Measurements from ENCODE around the gene DUSP12.
"Not testable (repeated sequence)": the region's sequence is repeated elsewhere in the genome, so short reads cannot be mapped to it uniquely, and the experiment has no call there.

DUSP12 gene

GRCh38 chr1:161735837-161736236, 13.7 kb upstream of the DUSP12 start:
- no peak for DNase-seq
- TF ChIP-seq POLR2A (IDR thresholded peaks at IDR 0.05; ENCODE audit: low read length) (no peak), GATA1 (IDR thresholded peaks at IDR 0.05; ENCODE audit: low read depth, low read length) (no peak)

GRCh38 chr1:161736335-161736969, 13.1 kb upstream of the DUSP12 start:
- peak in 1 of 2 experiments; percentile 27 for DNase-seq
- TF ChIP-seq POLR2A (IDR thresholded peaks at IDR 0.05; ENCODE audit: low read length) = no peak
- no peak for TF ChIP-seq GATA1 (IDR thresholded peaks at IDR 0.05; ENCODE audit: low read depth, low read length)

GRCh38 chr1:161737625-161738024, 12.0 kb upstream of the DUSP12 start:
- DNase-seq = no peak

GRCh38 chr1:161738627-161739287, 10.8 kb upstream of the DUSP12 start:
- TF ChIP-seq GATA1 (IDR thresholded peaks at IDR 0.05; ENCODE audit: low read depth, low read length) = no peak
- TF ChIP-seq POLR2A (IDR thresholded peaks at IDR 0.05; ENCODE audit: low read length) = no peak
- peak; percentile 90 for DNase-seq

More at GRCh38 chr1:161737625-161738024, 12.0 kb upstream of the DUSP12 start:
- no peak for TF ChIP-seq GATA1 (IDR thresholded peaks at IDR 0.05; ENCODE audit: low read depth, low read length)
- no peak for TF ChIP-seq POLR2A (IDR thresholded peaks at IDR 0.05; ENCODE audit: low read length)

GRCh38 chr1:161739865-161740566, 9.6 kb upstream of the DUSP12 start:
- TF ChIP-seq POLR2A (IDR thresholded peaks at IDR 0.05; ENCODE audit: low read length) = no peak
- TF ChIP-seq GATA1 (IDR thresholded peaks at IDR 0.05; ENCODE audit: low read depth, low read length) = no peak
- no peak for DNase-seq

GRCh38 chr1:161740921-161741320, 8.7 kb upstream of the DUSP12 start:
- DNase-seq = no peak
- no peak for TF ChIP-seq POLR2A (IDR thresholded peaks at IDR 0.05; ENCODE audit: low read length)
- TF ChIP-seq GATA1 (IDR thresholded peaks at IDR 0.05; ENCODE audit: low read depth, low read length) = no peak

GRCh38 chr1:161743231-161743630, 6.4 kb upstream of the DUSP12 start:
- no peak for DNase-seq
- TF ChIP-seq POLR2A (IDR thresholded peaks at IDR 0.05; ENCODE audit: low read length) (no peak), GATA1 (IDR thresholded peaks at IDR 0.05; ENCODE audit: low read depth, low read length) (no peak)

- no peak for TF ChIP-seq POLR2A (IDR thresholded peaks at IDR 0.05; ENCODE audit: low read length)
- no peak for TF ChIP-seq GATA1 (IDR thresholded peaks at IDR 0.05; ENCODE audit: low read depth, low read length)
- DNase-seq = no peak
Observed at GRCh38 chr1:161747801-161748200, 1.8 kb upstream of the DUSP12 start.

- TF ChIP-seq POLR2A (IDR thresholded peaks at IDR 0.05; ENCODE audit: low read length) (no peak), GATA1 (IDR thresholded peaks at IDR 0.05; ENCODE audit: low read depth, low read length) (no peak)
- peak; percentile 49 to 69 for DNase-seq
Observed at GRCh38 chr1:161763522-161764098, 14.0 kb downstream of the DUSP12 start.

- TF ChIP-seq GATA1 (IDR thresholded peaks at IDR 0.05; ENCODE audit: low read depth, low read length) = no peak
- TF ChIP-seq POLR2A (IDR thresholded peaks at IDR 0.05; ENCODE audit: low read length) = peak; percentile 94
- DNase-seq = peak; percentile 95 to 96
Observed at GRCh38 chr1:161766102-161766981, 16.8 kb downstream of the DUSP12 start, which contains the start of gene ATF6. TSS of gene ATF6 (plus strand) at chr1:161766320. CDS start at chr1:161766361, 41 bp downstream.

- TF ChIP-seq GATA1 (IDR thresholded peaks at IDR 0.05; ENCODE audit: low read depth, low read length) (no peak), POLR2A (IDR thresholded peaks at IDR 0.05; ENCODE audit: low read length) (no peak)
Observed at GRCh38 chr1:161768461-161768860, 18.9 kb downstream of the DUSP12 start.

GRCh38 chr1:161768986-161769672, 19.5 kb downstream of the DUSP12 start:
- TF ChIP-seq GATA1 (IDR thresholded peaks at IDR 0.05; ENCODE audit: low read depth, low read length) (no peak), POLR2A (IDR thresholded peaks at IDR 0.05; ENCODE audit: low read length) (no peak)
- no peak for DNase-seq

More at GRCh38 chr1:161768461-161768860, 18.9 kb downstream of the DUSP12 start:
- no peak for DNase-seq

- DNase-seq = not testable (repeated sequence)
Observed at GRCh38 chr1:161769673-161770045, 20.1 kb downstream of the DUSP12 start.
